NCI-H2196 treated with DMSO at 0.1 percent for 48 hours (cell line): Measurements from ENCODE around the gene RAPGEF5.

Experiments used
- DNase-seq: peaks from one replicate; lab custom pipeline; 2025; ENCODE audit not compliant: unreplicated experiment; lab: John Stamatoyannopoulos, UW

RAPGEF5 gene, protein sequence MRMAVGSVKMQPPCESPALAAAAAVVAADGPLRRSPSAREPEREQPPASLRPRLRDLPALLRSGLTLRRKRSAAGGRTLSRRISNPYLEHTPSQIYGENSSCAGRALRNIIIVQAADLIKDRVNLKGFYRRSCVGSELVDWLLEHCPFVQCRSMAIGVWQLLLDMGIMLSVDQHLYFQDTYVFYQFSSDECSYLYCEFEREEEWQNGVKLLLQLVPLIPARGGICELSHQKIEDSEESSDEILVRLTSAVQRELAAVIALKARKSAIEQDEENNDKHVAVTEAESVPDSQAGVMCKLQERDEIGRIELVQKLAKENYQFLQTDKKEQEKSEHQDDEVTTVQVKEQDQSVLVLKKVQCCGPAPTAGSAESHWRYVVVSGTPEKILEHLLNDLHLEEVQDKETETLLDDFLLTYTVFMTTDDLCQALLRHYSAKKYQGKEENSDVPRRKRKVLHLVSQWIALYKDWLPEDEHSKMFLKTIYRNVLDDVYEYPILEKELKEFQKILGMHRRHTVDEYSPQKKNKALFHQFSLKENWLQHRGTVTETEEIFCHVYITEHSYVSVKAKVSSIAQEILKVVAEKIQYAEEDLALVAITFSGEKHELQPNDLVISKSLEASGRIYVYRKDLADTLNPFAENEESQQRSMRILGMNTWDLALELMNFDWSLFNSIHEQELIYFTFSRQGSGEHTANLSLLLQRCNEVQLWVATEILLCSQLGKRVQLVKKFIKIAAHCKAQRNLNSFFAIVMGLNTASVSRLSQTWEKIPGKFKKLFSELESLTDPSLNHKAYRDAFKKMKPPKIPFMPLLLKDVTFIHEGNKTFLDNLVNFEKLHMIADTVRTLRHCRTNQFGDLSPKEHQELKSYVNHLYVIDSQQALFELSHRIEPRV

DNA sequence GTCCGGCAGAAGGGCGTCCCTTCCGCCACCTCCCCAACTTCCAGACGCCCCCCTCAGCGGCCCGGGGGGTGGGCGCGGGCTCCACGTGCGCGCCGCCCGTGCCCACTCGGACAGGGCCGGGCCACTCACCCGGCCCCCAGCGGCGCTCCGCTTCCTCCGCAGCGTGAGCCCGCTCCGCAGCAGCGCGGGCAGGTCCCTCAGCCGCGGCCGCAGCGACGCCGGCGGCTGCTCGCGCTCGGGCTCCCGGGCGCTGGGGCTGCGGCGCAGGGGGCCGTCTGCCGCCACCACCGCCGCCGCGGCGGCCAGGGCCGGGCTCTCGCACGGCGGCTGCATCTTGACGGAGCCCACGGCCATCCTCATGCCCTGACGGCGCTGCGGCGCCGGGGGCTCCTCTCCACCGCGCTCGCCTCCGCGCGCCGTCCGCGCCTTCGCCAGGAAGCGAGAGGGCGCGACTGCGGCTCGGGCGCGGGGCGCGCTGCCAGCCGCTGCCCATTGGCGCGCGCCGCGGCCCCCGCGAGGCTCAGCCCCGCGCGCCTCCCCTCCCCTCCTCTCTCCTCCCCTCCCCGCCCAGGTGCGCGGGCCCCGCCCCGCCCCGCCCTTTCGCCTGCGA, at the start of gene RAPGEF5:
Gene RAPGEF5 (minus strand): TSS at position 454 of the 610 bp plus-strand sequence. CDS start 94 bp downstream, at position 360.
- peak; percentile 55 for DNase-seq

DNA sequence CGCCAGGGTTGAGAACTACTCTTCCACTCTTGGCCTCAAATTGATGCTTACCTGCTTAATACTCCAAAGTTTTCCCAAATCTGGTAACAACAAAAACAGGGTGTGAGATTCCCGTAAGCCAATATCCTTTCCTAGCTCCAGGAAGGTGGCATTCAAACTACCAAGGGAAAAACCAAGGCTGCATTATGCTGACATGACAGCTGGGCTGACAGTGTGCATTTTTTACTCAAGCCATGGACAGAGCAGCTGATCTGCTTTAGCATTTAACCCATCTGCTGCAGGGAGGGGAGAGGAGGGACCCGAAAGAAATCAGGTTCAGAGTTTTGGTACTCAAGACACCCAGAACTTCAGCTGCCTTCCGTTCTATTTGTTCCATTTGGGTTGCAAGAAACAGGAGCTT, 49.8 kb upstream of the RAPGEF5 start:
- DNase-seq: no peak

DNA sequence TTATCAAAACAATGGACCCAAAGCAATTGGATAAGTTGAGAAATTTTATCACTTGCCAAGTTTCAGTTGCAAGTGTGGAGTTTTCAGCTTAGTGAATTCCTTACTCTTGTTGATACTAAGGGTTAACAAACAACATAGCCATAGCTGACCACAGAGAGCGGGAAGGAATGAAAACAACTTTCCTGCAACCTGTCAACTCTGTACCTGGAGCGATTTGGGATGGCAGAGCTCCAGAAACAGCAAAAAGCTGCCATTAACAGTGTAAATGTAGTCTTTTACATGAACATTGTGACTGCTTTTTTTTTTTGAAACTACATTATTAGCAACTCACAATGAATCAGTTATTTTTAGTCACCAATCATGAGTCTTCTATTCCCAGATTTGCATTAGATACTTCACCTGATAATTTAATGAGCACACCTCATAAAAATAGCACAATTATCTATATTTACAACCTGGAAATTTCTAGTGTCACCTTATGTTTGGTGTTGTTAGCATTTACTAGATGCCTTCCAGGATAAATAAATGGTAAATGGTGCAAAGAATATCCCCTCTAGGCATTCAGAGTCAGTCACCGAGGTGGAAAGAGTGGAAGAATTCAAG, 47.6 kb upstream of the RAPGEF5 start:
- no peak for DNase-seq

DNA sequence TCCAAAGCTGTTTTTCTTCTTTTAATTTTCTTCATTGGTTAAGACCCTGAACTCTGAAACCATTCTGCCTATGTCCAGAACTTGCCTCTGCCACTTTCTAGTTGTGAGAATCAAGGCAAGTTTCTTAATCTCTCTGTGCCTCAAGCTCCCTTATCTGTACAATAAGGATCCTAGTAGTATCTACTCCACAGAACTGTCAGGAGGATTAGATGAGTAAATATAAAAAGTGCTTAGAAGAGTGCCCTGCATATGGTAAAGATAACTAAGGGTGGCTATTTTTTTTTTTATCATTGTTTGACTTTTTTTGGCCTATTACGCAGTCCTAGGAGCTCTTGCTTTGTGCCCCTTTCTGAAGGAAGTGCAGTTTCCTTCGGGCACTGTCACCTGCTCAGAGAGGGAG, 46.4 kb upstream of the RAPGEF5 start:
- DNase-seq: no peak

DNA sequence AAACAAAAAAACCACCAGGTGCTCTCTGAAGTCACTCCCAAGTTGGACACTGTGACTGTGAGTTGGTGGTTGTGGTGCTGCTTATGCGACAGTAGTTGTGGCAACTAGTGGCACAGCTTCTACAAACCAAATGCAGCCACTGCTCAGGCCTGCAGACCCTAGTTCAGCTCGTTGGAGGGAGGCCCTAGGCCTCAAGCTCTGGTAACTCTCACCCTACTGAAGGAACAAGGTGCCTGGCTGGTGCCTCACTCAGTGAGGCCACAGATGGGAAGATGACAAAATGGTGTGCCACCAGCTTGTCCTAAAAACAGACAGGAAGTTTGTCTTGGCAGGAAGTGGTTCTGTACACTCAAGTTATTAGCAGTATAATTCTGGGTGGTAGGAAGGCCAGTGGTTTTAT, 45.3 kb upstream of the RAPGEF5 start:
- DNase-seq: no peak

DNA sequence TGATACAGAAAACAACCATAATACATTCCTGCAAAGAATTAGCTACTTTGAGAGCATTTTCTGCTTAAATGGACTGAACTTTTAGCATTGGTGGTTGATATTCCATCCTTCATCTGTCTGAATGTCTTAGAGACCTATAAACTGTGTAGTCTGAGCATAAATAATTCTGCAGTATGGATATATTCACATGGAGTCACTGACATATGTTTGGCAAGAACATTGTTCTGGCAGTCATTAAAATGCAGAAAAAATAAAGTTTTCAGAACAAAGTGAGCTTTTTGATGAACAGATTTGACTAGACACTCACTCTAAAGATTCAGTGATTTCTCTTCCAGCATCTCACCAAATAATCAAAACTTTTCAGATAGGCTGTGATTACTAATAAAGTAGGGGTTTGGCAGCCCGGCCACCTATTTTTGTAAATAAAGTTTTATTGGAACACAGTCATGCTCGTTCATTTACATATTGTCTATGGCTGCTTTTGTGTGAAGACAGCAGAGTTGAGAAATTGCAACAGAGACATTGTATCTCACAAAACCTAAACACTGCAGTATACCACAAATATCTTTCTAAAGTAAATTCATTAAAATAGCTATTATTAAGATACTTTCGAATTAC, 44.1 kb upstream of the RAPGEF5 start:
- no peak for DNase-seq

DNA sequence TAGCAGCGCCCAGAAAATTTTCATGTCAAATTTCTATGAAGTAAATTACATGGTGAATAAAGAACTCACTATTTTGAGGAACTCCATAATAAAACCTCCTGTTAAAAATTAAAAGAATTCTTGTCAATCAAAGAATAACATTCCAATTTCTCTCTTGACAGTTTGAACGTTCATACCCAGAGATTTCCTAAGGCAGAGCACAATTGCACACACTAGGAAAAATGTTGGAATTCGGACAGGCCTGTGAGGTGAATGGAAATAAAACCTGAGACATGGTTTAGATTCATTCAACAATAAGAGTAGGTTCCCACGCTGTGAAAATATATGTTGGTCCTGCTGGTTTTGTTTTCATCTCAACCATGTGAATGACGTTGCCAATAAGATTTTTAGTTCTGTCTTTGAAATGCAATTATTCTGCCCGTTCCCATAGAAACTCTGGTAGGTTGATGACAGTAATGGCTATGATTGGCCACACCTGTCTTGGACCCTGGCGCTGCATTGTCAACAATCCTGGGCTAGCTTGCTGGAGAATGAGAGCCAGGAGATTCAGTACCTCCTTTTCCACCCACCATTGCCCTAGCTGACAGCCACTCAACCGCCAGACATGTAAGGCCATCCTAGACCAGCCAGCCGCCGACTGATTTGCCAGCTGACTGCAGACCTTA, 43.3 kb upstream of the RAPGEF5 start:
- DNase-seq: no peak

DNA sequence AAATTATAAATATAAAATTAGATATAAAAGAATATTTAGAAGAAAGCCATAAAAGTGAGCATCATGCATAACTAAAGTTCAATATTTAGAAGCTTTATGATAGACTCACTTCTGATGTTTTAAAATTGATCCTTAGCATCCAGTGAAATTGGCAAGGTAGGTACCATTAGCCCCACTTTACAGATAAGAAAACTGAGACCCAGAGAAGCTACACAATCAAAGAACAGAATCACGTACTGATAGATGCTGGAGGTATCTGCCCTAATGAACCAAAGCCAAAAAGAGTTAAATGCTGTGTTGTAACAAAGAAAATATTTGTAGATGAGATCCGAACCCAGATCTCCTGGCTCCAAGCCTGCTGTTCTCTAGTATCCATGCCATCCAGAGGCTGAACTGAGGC, 42.6 kb upstream of the RAPGEF5 start:
- DNase-seq: no peak

DNA sequence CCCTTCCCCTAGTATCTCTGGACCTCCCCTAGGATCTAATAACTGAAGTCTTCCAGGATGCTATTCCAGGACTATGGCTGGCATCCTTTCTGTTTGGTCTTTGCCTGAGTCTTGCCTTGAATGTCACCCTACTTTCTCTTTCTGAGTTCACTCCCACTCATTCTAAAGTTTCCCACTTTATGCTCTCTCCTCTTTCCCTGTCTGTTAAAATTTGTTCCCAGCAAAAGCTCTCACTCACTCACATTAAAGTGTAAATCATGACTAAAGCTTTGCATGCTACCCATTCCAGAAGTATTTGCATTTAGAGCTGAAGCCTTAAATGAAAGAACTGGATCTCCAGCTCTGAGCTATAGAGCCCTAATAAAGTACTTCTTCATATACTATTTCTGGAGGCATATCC, 42.1 kb upstream of the RAPGEF5 start:
- DNase-seq: no peak

DNA sequence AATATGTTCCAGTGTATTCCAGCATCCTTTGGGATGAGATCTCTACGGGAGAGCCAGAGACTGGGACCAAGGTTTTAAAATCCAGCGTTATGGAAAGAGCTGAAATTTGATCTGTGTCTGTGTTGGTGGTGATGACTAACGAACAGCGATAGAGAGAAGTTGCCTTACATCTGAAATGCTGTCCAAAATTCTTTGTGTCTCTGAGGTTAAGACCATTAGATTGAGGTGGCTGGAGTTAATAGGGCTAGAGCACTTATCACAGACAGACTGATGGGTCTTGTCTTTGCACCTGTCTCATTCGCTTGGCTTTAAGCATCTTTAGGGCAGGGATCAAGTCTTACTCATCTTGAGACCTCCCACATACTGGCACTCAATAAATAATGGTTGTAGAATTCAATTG, 41.0 kb upstream of the RAPGEF5 start:
- no peak for DNase-seq

DNA sequence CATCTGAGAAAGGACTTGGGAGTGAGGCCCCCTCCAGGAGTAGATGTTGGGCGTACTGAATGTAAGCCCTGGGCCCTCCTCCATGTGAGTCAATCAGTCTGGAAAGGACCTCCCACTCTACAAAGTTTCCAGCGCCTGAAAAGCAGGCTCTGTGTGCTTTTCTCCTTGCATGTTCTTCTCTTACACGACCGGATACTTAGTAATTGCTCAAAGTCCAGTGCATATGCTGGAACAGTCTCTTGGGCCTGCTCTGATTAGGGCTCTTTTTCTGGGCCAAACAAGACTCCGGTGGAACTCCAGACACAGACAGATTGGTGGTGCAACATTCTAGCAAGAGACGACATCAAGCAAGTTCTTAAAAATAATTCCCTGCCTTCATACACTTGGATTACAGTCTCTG, 38.3 kb upstream of the RAPGEF5 start:
- DNase-seq: no peak

DNA sequence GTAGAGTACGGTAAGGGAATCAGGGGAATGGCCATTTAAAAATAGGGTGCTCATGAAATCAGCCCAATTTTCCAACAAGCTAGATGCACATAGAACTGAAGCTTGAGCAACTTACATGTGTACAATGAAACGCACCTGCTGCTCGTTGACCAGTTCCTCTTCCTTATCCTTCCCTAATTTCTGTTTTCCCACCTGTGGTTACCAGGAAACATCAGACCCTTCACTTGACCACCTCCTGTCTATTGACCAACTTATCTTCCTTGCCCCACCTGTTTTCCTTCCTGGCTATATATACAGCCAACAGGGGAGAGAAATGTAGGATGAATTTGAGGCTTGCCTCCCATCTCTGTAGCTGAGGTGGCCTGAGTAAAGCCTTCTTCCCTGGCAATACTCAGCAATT, 37.8 kb upstream of the RAPGEF5 start:
- DNase-seq: no peak

DNA sequence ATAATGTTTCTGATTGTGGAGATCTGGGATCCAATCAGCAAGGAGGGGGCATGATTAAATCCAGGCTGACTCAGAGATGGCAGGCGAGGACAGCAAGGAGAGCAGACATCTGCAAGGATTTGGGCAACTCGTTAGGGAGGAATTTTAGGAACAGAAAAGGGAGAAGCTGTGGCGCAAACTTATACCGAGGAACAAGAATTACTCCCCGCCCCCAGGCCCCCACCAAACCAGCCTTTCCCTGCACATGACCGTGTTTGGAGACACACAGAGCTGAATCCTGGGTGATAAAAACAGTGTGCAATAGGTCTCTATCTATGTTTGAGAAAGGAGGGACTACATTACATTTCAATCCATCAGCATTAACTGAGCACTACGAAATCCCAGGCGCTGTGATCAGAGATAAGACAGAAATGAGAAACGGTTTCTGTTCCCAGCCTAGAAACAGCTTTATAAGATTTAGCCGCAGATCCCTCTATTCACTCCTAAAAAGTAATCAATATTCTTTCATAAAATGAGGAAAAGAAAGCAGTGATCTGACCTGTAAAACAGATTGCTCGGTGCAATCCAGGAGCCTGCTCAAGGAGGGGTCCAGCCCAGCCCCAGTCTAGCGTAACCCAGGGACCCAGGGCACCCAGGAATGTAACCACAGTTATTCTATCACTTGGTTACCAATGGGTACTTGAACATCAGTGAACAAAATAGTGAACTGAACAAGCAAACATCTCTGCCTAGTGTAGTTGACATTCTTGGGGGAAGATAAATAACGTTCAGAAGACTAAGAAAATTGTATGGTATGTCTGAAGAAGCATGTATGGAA, 37.2 kb upstream of the RAPGEF5 start:
- no peak for DNase-seq

DNA sequence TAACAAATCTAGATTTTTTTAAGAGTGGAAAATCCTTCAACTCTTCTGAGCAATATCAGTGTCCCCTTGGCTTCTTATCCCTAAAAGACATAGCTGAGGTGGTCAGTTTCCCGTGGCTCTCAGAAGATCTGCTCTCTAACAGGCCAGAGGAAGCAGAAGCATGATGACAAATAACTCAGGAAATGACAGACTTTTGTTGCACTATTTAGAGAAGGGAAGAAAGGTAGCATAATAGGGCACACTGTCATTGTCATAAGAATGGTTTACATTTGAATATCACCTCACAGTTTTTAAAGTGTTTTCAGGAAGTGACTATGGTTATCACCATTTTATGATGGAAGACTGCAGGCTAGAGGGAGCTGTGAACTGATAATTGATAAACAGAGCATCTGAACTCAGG, 33.6 kb upstream of the RAPGEF5 start:
- DNase-seq: no peak

DNA sequence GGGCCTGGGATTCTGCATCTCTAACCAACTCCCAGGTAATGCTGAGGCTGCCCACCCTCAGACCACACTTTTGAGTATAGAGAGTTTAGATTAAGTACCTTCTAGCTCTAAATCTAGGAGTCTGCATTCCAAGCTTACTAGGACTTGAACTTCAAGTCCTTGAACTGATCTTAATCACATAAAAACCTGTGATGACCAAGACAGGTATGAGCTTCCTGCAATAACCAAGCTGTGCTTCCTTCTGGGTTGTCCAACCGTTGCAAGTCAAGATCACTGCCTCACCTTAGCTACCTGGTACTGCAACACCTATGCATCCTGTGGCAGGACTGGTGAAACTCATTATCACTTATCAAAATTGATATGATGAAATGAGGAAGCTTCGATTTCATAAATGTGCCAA, 32.9 kb upstream of the RAPGEF5 start:
- no peak for DNase-seq

DNA sequence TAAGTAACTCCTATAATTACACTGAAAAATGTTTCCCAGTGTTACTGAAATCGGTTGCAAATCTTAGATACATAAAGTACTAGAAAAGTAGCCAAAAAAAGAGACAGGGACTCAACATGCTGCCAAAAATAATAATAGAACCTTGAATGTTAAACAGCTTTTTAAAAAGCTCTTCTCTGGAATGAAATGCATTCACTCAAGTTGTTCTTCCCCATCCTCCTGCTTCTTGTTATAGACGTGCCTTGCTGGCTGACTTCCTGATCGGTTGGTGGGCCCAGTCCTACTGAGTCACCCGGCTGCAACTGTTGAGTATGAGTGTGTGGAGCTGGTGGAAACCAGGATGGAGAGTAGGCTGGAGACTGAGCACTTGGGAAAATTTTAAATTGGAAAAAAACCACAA, 30.6 kb upstream of the RAPGEF5 start:
- DNase-seq: no peak

DNA sequence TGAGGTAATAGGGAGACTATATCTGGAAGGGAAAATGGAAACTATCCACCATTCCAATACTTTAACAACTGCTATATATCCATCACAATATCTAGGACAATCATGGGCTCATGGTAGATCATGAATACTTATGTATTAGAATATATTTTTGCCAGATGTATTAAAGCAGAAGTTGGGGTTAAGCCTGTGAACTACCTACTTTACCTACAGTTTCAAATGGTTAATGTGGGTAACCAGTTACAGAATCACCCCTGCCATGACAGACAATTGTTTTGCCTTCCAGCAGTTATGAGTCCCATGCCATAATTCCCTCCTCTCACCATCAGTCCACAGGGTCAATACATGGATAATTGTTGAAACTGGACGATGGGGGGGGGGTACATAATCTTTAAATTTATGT, 29.9 kb upstream of the RAPGEF5 start:
- no peak for DNase-seq

DNA sequence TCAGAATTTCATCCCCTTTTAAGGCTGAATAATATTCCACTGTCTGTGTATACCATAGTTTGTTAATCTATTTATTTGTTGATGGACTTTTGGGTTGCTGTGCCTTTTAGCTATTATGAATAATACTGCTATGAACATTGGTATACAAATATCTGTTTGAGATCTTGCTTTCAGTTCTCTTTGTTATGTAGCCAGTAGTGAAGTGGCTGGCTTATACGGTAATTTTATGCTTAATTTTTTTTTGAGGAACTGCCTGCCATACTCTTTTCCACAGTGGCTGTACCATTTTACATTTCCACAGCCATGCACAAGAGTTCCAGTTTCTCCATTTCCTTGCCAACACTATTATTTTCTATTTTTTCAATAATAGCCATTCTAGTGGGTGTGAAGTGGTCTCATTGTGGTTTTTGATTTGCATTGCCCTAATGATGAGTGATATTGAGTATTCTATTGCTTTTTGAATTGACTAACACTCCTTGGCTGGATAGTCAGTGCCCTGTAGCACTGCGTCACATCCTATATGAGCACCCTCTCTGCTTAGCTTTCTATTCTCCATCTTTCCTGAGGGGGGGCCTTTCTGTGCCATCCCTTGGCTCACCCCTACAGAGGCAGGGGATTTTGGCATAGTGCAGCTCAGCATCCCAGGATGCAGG, 29.4 kb upstream of the RAPGEF5 start:
- no peak for DNase-seq

DNA sequence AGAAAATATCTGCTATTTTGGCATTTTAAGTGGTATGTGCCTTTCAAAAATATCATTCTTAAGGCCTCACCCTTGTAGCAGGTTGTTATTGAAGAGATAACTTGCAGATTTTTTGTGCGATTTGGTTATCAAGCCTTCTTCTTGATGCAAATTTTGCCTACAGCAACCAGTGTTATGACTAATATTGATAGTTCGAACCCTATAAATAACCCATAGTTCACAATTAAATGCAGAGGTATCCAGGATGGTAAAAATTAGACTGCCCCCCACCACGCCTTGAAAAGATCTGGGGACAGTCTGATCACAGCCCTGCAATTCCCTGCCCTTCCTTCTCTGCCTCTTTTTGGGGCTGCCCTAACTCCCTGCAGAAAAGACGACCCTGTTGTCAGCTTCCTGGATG, 28.4 kb upstream of the RAPGEF5 start:
- no peak for DNase-seq
